ENCODE data around the gene ZNF831.
A peak's percentile ranks its signal among the peaks of the same experiment; 100 is the strongest.

ZNF831 gene

DNA sequence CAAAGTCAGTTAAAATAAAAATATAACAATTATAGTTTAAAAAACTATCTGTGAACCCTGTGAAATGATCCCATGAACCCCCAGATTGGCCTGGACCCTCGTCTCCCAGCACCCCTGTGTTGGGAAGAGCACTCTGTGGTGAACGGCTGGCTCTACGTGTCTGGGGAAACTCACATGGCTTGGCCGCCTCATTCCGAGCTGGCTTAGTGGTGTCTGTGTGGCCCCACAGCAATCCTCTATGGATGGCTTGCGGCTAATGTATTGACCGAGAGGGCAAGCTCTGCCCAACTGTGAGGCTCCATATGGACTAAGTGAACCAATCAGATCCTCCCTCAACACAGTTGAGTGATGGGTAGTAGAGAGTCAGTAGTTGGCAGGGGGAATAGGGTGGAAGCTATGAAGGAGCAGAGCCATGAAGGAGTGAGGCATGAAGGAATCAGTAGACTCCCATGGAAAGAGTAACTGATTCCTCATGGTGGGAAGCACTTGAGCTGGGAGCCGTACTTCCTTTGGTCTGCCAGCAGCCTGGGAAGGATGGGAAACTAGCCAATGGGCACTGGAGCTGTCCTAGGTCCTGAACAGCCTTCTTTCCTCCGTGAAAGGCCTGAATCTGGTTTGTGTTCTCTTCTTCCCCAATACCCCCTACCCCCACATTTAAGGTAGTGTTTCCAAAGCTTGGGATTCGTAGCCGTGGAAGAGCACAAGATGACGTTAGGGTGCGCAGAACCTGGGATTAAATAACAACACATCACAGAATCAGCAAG, 21.6 kb upstream of the ZNF831 start:
- DNase-seq (ENCODE audit: low spot score), result no peak

DNA sequence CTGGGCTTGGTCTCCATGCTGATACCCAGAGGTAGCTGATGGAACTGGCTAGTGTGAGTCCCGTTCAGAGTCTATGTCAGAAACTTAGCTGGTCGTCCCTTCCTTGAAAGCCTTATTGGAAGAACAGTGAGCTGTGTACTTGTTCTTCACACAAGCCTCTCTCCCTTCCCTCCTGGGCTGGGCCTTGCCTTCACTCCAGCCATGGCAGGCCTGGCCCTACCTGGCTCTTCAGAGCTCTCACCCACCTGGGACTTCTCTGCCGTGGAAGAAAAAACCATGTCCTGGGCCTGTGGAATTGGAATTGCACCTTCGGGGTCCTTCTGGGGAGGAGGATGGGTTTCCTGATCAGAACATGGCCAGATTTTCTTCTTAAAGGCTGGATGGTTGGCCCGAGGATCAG, 20.3 kb upstream of the ZNF831 start:
- no peak for DNase-seq (ENCODE audit: low spot score)

DNA sequence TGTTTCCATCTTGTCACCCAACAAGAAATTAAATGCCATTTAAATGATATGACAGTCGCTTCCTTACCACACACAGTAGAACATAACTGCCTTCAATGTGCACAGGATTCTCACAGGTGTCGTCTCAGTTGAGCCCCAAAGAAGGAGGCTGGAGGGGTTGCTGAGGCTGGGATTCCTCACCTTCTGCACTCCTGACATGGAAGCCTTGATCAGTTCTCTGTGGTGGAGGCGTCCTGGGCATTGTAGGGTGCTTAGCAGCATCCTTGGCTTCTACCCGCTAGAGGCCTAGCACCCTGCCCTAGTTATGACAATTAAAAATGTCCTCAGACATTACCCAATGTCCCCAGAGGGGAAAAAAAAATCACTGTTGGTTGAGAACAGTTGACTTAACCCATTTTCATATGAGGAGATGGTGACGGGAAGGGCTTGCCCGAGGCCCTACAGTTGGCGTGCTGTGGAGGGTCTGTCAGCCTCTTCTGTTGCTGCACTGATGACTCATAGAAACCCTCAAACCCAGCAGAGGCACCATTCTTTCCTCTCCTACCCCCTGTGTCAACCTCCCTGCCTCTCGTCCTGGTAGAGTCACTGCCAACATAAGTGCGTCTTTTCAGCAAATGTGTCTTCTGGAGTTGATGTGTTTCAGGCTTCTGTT, 19.3 kb upstream of the ZNF831 start:
- no peak for DNase-seq (ENCODE audit: low spot score)

DNA sequence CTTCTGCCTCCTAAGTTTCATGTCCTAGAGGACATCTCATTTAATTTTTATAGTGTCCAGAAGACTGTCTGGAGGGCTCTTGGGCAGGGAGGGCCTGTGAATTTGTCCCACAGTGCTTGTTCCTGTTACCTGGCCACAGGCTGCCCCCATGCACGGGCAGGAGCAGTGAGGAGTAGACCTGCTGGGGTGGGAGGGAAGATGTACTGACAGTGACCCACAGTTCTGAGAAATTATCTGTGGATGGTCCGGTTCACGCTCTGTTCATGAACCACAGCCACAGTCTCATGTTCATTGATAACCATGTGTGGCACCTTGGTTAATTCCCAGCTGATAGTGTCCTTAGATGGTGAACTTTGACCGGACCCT, 18.8 kb upstream of the ZNF831 start:
- no peak for DNase-seq (ENCODE audit: low spot score)

DNA sequence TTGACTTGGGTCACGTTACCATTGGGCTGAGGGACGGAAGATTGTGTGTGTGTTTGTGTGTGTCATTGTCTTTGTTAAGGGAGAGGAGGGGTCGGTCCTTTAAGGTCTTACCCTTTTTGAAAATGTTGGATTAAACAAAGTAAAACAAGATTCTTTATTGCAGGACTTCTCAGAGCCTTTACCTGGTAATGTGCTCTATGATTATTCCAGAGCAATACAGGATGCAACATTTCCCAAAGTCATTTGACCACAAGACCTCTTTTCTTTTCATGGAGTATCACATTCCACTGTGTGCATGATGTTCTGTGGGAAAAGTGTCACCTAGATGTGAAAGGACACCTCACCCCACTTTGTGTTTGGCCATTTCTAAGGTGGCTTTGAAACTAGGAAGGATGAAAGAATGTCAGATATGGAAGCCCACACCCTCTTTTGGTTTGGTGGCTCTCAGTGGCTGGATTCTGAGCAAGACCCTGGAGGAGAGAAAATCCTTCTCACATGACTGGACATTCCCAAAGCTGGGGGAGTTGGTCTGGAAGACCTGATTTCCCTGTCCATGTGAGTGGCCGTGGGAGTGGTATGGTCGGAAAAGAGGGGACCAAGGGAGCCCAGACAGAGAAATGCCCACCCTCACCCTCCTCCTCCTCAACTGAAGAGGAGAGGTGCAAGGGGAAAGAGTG, 18.2 kb upstream of the ZNF831 start:
- no peak for DNase-seq (ENCODE audit: low spot score)

DNA sequence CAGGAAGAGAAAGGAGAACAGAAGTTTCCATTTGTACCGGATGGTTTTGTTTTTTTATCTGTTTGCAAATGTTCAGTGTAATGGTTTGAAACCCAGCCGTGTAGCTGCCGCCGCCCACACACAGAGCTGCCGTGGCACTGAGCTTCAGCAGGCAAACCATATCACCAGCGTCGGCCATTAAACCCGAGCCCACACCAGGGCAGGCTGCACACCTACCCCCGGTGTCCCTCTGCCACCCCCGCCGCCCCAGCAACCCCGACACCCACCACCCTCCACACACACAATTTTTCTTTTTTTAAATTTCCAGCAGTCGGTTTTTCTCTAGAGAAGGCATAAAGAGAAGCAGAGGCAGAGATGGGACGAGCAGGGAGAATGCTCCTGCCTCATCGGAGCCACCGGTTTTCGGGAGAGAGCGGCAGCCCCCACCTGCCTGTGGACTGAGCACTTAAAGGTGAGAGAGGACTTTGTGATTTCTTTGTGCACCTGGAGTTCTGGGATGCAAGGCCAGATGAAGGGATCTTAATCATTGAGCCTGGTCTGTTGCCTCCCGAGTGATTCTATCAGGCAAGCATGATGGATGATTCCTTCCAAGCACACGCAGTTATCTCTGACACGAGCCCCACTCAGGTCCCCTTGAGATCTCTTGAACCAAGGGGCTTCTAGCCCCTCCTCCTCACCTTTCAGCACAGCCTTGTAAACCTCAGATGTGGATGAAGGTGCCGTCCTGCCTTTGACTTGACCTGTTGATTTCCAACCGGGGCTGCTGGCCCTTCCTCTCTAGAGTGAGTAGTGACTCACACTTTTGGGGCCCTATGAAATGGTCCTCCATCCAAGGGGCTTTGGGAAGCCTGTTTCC, 17.5 kb upstream of the ZNF831 start:
- no peak for DNase-seq (ENCODE audit: low spot score)

DNA sequence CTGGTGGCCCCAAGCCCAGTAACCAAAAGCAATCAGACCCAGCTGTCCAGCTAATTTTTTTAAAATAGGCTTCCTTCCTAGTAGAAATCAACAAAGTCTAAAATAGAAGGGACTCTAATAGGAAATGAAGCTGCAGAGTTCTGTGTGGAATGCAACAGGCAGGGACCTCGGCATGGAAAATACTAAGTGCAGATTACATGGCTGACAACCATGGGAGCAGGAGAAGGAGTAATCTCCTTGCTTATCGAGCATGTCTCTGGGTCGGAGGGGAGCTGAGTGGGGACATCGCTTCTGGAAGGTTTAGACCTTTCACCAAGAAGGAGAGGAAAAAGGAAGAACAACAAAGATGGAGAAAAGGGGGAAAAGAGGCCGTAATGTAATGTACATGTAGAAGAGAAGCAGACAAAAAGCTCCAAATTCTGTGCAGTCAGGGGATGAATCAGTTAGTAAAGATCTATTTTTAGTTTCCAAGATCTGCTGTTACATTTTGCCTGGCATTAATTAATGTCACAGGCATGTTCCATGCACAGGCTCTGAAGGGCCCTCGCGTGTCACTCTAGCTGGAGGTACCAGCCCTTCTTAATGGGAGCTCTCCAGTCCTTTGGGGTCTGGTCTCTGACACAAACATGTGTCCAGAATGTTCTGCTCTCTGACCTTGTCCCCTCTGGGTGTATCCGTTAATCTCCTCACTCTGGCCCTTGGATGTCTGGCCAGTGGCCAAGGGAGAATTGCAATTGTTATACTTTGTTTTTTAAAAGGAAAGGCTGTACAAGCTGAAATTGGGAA, 16.6 kb upstream of the ZNF831 start:
- DNase-seq (ENCODE audit: low spot score), result no peak

DNA sequence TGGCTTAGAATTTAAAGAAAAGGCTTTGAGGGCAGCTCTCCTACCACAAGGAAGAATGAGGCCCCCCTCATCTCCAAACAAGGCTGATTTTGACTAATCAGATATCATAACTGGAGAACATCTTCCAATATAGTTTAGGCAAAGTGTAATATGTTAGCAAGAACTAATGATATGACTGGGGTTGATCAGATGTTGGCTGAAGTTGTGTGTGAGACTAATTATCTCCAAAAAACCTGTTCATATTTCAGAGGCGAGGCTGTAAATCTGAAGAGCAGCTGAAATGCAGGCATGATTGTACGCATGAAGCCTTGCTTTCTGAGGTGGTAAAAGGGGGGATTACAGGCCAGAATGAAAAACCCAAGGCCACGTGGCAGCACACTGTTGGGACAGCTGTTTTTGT, 16.0 kb upstream of the ZNF831 start:
- DNase-seq (ENCODE audit: low spot score), result no peak

DNA sequence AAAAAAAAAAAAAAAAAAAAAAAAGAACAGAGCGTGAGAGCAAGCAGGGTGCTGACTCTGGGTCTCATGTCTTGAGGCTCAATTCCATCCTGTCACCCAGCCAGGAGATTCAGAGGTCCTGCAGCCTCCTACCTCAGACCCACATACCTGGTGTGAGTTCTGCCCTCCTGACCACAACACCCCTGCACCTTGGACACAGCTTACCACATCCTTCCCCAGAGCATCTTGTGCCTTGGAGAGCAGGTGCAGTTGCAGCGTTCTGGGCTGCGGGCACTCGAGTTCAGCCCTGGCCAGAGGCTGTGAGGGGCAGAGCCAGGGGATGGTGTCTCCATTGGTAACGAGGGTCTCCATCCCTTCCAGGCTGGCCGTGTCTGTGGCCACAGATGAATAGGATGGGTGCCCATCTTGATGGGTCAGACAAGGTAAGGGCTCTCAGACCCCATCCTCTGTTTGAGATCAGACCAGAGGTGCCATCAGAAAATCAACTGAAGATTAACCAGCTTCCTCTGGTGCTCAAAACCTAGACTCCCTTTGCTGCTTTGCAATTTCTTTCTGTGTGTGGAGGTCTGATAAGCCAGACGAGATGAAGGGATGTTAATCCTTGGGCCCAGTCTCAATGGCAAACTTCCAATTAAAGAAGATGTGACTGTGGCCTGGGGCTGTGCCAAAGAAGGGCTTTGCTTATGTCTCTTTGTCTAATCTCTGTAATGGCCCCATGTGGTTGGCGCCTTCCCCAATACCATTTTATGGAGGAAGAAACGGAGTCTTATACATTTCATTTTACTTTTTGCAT, 14.7 kb upstream of the ZNF831 start:
- no peak for DNase-seq (ENCODE audit: low spot score)

DNA sequence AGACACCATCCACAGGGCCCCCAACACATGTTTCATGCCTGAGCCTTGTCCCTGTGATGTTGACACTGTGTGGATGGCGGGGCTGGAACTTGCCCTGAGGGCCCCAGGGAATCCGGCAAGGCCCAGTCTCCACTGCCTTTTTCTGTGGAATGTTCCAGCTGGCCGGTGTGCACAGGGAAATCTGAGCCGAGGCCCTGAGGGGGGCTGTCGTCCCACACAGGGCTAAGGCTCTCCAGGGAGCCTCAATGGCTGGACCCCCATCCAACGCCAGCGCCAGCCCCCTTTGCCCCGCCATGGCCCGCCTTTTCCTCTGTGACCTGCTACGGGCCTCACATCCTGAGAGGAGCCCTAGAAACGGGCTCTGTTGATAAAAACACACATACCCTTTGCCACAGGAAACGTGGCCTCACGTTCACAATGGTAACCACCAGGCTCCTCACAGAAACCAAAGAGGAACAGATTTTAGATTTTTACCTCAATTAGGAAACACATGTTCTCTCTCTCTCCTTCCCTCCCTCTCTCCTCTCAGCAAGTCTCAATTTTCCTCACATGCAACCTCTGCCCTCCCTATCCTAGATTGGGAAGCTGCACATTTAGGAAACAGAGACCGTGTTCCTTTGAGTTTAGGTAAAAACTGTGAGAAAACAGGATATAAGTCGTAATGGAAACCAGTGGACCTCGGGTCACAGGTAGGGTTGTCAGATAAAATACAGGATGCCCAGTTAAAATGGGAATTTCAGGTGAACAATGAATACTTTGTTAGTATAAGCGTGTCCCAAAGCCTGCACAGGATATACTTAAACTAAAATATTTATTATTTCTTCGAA, 13.7 kb upstream of the ZNF831 start:
- DNase-seq (ENCODE audit: low spot score), result no peak

DNA sequence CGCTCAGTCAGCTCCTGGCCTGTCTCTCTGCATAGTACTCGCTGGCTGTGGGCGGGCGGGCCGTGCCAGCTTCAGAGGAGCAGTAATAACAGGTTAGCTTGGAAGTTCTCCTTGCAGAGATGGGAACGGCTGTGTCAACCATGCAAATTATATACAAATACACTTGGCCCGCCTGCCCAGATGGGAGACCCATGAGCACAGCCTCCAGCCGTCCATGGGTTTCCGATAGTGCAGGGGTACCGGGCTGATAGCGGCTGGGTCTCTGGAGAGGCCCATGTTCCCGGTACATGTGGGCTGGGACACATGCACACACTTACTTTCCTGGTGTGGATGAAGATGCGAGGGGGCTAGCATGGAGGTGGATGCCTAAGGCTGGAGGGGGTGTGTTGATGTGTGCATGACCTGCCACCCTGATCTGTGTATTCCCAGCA, 12.8 kb upstream of the ZNF831 start:
- no peak for DNase-seq (ENCODE audit: low spot score)

DNA sequence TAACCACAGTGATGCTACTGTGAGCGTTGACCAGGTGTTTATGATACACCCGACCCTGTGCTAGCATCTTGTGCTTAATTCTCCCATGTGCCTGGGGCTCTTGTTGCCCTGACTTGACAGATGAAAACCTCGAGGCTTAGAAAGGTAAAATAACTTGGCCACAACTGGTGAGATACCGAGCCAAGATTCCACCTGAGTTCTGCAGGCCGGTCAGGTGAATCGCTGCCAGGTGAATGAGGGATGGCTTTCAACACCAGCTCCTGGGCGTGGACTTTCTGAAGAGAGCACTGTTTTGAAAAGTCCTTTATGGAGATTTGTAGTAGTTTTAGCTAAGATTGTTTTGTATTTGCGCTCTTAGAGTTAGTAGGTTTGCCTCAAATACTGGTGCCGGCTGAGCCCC, 12.2 kb upstream of the ZNF831 start:
- no peak for DNase-seq (ENCODE audit: low spot score)

DNA sequence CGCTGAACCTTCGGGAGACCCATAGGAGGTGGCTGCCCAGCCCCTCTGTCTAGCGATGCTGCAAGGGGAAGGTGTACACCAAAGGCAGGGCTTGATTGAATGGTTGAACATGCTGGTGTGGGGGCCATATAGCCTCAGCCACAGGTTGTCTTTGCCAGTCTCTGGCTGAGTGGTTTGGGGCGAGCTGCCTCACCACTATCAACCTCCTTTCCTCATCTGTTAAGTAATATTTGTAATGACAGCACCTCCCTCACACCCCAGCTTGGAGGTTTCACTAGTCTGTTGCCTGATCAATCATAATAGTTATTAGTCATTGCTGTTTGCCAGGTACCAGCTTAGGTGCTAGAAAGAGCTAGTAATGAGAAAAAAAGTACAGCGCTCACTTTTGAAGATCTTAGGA, 11.8 kb upstream of the ZNF831 start:
- DNase-seq (ENCODE audit: low spot score), result no peak

DNA sequence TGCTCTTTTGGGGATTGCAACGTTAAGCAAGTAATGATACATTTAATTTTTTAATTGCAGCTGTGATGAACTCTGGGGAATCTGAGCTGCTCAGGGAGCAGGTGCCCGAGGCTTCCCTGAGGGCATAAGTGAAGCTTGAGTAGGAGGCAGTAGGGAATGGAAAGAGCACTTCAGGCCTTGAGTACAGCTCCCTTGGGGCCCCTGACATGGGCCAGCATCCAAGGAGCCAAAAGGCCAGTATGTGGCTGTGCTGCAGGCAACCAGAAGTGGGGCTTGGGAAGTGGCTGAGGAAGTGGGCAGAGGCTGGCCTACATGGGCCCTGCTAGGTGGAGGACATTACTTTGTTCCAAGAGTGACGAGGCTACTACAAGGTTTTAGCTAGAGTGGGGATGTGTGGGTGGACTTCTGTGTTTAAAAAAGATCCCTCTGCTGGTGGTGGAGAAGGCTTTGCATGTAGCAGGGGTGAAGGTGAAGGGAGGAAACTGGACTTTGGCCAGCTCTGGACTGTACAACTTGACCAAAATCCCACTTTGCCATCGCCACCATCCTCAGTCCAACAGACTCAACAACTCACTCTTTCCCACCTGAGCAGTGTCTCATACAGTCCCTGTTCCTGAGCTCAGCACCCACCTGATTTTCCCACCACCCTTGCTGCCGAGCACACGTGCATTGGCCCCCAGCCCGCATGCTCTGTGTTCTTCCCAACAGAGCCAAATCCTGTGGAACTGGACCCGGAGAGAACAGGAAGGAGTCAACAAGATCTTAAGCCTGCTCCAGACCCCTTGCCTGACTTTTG, 10.9 kb upstream of the ZNF831 start:
- DNase-seq (ENCODE audit: low spot score), result no peak

DNA sequence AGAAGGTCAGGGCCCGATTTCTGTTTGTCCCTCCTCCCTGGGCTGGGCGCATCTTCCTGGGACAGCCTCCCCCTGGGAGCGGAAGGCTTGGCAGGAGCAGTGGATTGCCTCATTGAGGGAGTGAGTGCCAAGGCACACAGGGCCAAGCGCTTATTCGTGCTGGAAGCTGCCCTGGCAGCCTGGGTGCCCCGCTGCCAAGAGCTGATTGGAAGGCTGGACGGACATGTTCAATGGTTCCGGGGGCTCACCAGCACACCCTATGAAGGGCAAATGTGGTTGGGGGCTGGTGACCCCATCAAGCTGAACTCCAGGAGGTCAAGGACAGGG, 10.3 kb upstream of the ZNF831 start:
- DNase-seq (ENCODE audit: low spot score), result peak; percentile 91

DNA sequence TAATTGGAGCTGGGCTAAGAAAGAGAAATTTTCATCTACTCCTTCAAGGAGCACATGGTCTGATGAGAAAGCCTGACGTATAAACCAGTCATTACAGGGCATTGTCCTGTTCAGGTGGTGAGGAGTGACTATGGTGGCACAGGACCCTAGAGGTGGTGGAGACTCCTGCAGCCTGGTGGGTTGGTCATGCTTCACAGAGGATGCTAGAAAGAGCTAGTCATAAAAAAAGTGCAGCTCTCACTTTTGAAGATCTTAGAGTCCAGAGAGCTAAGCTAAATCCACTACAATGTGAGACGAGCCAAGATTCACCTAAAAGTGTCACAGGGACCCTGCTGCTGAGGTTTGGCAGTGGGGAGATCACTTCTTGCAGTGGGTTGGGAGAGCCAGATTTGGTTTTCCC, 9.8 kb upstream of the ZNF831 start:
- no peak for DNase-seq (ENCODE audit: low spot score)

DNA sequence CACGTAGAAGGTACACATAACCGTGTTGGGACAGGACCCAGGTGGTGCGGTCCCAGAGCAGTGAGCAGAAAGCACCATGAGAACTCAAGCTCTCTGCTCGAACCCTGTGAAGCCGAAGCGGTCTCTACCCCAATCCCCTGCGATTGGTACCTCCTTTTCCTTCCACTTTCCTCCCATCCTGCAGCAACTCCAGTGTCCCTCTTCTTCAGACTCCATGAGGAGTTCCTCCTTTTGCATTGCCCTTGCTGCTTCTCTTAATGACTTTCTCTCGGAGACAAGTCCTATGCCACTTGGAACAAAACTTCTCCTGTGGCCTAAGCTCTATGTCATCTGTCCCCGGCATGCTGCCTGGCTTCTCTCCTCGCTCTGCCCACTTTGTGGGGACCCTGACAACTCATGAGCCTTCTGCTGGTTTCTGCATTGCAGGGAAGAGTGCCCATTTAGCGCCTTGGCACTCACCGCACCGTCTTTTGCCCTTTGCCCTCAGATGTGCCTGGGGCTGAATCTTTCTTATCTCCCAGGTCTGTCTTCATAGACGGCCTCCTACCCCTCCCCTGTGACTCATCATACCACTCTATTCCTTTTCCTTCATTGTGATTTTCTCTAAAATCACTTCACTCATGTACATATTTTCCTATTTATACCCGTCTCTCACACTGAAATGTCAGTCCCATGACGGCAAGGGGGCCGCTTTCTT, 9.2 kb upstream of the ZNF831 start:
- DNase-seq (ENCODE audit: low spot score), result no peak

DNA sequence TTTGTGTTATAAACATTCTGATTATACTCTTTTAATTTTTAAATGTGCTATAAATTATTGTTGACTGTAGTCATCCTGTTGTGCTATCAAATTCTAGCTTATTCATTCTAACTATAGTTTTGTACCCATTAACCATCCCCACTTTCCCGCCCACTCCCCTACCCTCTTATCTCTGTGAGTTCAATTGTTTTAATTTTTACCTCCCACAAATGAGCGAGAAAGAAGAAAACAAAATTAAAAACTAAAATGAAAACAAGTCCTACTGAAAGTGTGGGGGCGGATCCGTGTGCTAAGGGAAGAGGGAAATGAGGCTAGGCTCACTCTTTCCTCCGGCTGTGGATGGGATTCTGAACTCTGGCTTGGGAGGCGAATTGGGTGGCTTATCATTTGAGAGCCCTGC, 6.6 kb upstream of the ZNF831 start:
- DNase-seq (ENCODE audit: low spot score), result no peak

DNA sequence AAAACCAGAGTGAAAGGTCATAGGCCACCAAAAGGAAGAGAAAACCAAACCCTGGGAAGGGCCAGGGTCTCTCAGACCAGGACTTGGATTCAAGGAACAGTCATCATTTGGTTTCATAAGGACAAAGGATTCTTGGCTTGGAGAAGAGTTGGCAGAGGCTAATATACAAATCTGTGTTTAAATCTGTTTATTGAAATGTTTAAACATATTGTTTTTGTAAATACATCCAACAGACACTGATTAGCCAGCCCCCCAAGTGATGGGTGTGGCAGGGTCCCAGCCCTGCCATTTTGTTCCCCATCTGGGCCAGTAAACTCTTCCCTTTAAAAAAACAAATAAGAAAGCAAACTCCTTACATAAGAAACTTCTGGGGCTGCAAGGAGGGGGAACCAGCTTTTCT, 6.1 kb upstream of the ZNF831 start:
- DNase-seq (ENCODE audit: low spot score), result no peak
